Liver (tissue), 9 donors: ENCODE results near the gene FAT1. TPM values are rescaled to one million over a fixed set of nuclear protein-coding genes. Genes with fewer than 3 reads are reported as not detected.

Source experiments
- DNase-seq: peaks from one replicate; pipeline ENCODE4 v3.0.0-alpha.2; 2017; ENCODE audit warnings: low spot score
- H3K27ac ChIP-seq, 2 donors: one replicate each; pipeline ENCODE4 v1.7.0; 2013; ENCODE audit warnings: inconsistent platforms in 2 of 2, low read length in 2 of 2, control low read depth in 1 of 2, low read depth in 1 of 2, mild to moderate bottlenecking in 1 of 2
- H3K27me3 ChIP-seq, 4 donors: one replicate each; pipeline versions ENCODE4 v1.6.1 to v1.7.0; 2013; ENCODE audit warnings: low read length in 3 of 4, inconsistent platforms in 1 of 4, mild to moderate bottlenecking in 1 of 4, moderate library complexity in 1 of 4; ENCODE audit not compliant: control insufficient read depth in 4 of 4, insufficient read depth in 4 of 4
- H3K36me3 ChIP-seq, 4 donors: one replicate each; pipeline versions ENCODE4 v1.6.1 to v1.7.0; 2013; ENCODE audit warnings: low read length in 3 of 4, mild to moderate bottlenecking in 3 of 4, low read depth in 1 of 4, moderate library complexity in 1 of 4; ENCODE audit not compliant: control insufficient read depth in 4 of 4, insufficient read depth in 3 of 4
- H3K4me1 ChIP-seq, 4 donors: one replicate each; pipeline versions ENCODE4 v1.6.1 to v1.7.0; 2013; ENCODE audit warnings: low read length in 3 of 4, mild to moderate bottlenecking in 3 of 4, moderate library complexity in 1 of 4; ENCODE audit not compliant: control insufficient read depth in 4 of 4, insufficient read depth in 4 of 4
- H3K4me3 ChIP-seq, 3 donors: one replicate each; pipeline versions ENCODE4 v1.6.1 to v1.7.0; 2013; ENCODE audit warnings: low read length in 3 of 3, control low read depth in 1 of 3, low read depth in 1 of 3, mild to moderate bottlenecking in 1 of 3
- H3K9ac ChIP-seq, 2 donors: one replicate each; pipeline ENCODE4 v1.7.0; 2013; ENCODE audit warnings: low read length in 2 of 2, mild to moderate bottlenecking in 2 of 2, moderate library complexity in 2 of 2, control low read depth in 1 of 2, low read depth in 1 of 2
- H3K9me3 ChIP-seq, 4 donors: one replicate each; pipeline versions ENCODE4 v1.6.1 to v1.7.0; 2013; ENCODE audit warnings: low read length in 3 of 4; ENCODE audit not compliant: control insufficient read depth in 4 of 4
- ATF3 ChIP-seq: IDR thresholded peaks from 2 replicates; pipeline ENCODE4 v1.6.1; 2016; ENCODE audit warnings: antibody characterized with exemption
- CTCF ChIP-seq: fragments of 150-350 bp; IDR thresholded peaks from 2 replicates; pipeline ENCODE4 v1.5.1; 2017; ENCODE audit warnings: improper control_type of control experiment, low read depth, low read length; ENCODE audit not compliant: missing input control
- EGR1 ChIP-seq, 2 donors: IDR thresholded peaks; 2 replicates each; pipeline ENCODE4 v1.6.1; 2016 to 2018; ENCODE audit warnings: antibody characterized with exemption in 2 of 2, low read depth in 2 of 2
- FOXA1 ChIP-seq: IDR thresholded peaks from 2 replicates; pipeline ENCODE4 v1.6.1; 2016; ENCODE audit warnings: antibody characterized with exemption
- FOXA2 ChIP-seq: IDR thresholded peaks from 2 replicates; pipeline ENCODE4 v1.6.1; 2016; ENCODE audit warnings: antibody characterized with exemption
- GABPA ChIP-seq, 2 donors: IDR thresholded peaks in 1 of 2; conservative IDR thresholded peaks in 1 of 2; 2 replicates each; pipeline ENCODE4 v1.6.1; 2016; ENCODE audit warnings: antibody characterized with exemption in 2 of 2, mild to moderate bottlenecking in 1 of 2, moderate library complexity in 1 of 2
- HNF4A ChIP-seq, 2 donors: conservative IDR thresholded peaks; 2 replicates each; pipeline ENCODE4 v1.6.1; 2016; ENCODE audit warnings: antibody characterized with exemption in 2 of 2, mild to moderate bottlenecking in 2 of 2
- HNF4G ChIP-seq: IDR thresholded peaks from 2 replicates; pipeline ENCODE4 v1.6.1; 2016; ENCODE audit warnings: antibody characterized with exemption
- JUND ChIP-seq, 2 donors: IDR thresholded peaks; 2 replicates each; pipeline ENCODE4 v1.6.1; 2016; ENCODE audit warnings: antibody characterized with exemption in 2 of 2
- MAX ChIP-seq: IDR thresholded peaks from 2 replicates; pipeline ENCODE4 v1.6.1; 2016; ENCODE audit warnings: antibody characterized with exemption
- NR2F2 ChIP-seq: IDR thresholded peaks from 2 replicates; pipeline ENCODE4 v1.6.1; 2016; ENCODE audit warnings: antibody characterized with exemption
- RAD21 ChIP-seq, 2 donors: IDR thresholded peaks; 2 replicates each; pipeline ENCODE4 v1.6.1; 2016; ENCODE audit warnings: antibody characterized with exemption in 2 of 2, mild to moderate bottlenecking in 2 of 2
- REST ChIP-seq: IDR thresholded peaks from 2 replicates; pipeline ENCODE4 v1.6.1; 2016; ENCODE audit warnings: antibody characterized with exemption, mild to moderate bottlenecking
- RXRA ChIP-seq, 2 donors: IDR thresholded peaks; 2 replicates each; pipeline ENCODE4 v1.6.1; 2017 to 2018; ENCODE audit warnings: antibody characterized with exemption in 2 of 2, mild to moderate bottlenecking in 1 of 2
- SP1 ChIP-seq: IDR thresholded peaks from 2 replicates; pipeline ENCODE4 v1.6.1; 2018; ENCODE audit warnings: antibody characterized with exemption, mild to moderate bottlenecking
- TAF1 ChIP-seq: conservative IDR thresholded peaks from 2 replicates; pipeline ENCODE4 v1.6.1; 2016; ENCODE audit warnings: antibody characterized with exemption, mild to moderate bottlenecking
- YY1 ChIP-seq: IDR thresholded peaks from 2 replicates; pipeline ENCODE4 v1.6.1; 2016; ENCODE audit warnings: antibody characterized with exemption, mild to moderate bottlenecking
- ZBTB33 ChIP-seq: IDR thresholded peaks from 2 replicates; pipeline ENCODE4 v1.6.1; 2016; ENCODE audit warnings: antibody characterized with exemption
- WGBS: extraction: QIAGEN DNeasy Blood & Tissue Kit; methylation state at CpG from one replicate; pipeline ENCODE4 v1.1.7; 2013; 5-methylcytosine and 5-hydroxymethylcytosine counted together
- polyA plus RNA-seq, 2 donors: library from polyadenylated mRNA; stranded (reverse) in 1 of 2; unstranded in 1 of 2; fragments of 200-250 nt in 1 of 2; fragments of >200 nt in 1 of 2; fragmentation: Nextera tagmentation in 1 of 2; extraction: Ambion mirVana in 1 of 2; gene quantifications; one replicate each; pipeline versions ENCODE4 v1.2.1 to v1.2.3, GENCODE V29; 2013 to 2015
- total RNA-seq, 2 donors: library from RNA; depleted of rRNA; stranded (reverse); fragments of >200 nt; gene quantifications; one replicate each; pipeline ENCODE4 v1.2.3, GENCODE V29; 2014
- donor health status: healthy.
- donor health status: healthy.
- donor health status: healthy.
- donor health status: healthy.
- donor health status: healthy.

Gene FAT1
- total and polyA plus RNA-seq, 4 donors: 10.0 to 48.0 (median 30.0) TPM

- Histone ChIP-seq H3K27me3 (no peaks in the 10 kb centered on the region), H3K9ac (no peak overlapping the region), H3K4me3 (no peak overlapping the region), H3K9me3 (no peaks in the 10 kb centered on the region), H3K4me1 (peaks cover 0 to 4% (median 0%) of the 10 kb centered on the region in 4 donors), H3K27ac (no peak overlapping the region), H3K36me3 (no peaks in the 10 kb centered on the region)
- 83% methylated on average over 8 of the region's 8 CpGs for WGBS
- DNase-seq: no peak
- TF ChIP-seq FOXA2 (peak; percentile 61), EGR1 (IDR thresholded peaks at IDR 0.05; ENCODE audit: low read depth in 2 of 2) (no peak), SP1 (peak; percentile 96), JUND (IDR thresholded peaks at IDR 0.05) (peak; percentile 70 to 86), CTCF (no peak), ATF3 (peak; percentile 63), HNF4A (conservative IDR thresholded peaks at IDR 0.05) (peak; percentile 94 to 95), YY1 (peak; percentile 61), FOXA1 (no peak), RAD21 (IDR thresholded peaks at IDR 0.05) (peak; percentile 56 to 62), TAF1 (no peak), RXRA (IDR thresholded peaks at IDR 0.05) (peak; percentile 82 to 89), NR2F2 (no peak), ZBTB33 (peak; percentile 63), HNF4G (peak; percentile 70), MAX (peak; percentile 63), REST (peak; percentile 44), GABPA (IDR thresholded peaks at IDR 0.05 in 1 of 2, conservative IDR thresholded peaks at IDR 0.05 in 1 of 2) (peak; percentile 26 to 69)
Measured at GRCh38 chr4:186755550-186756519, 32.2 kb upstream of the FAT1 start.
